ENCODE data around the gene ANKRD28. TPM values are rescaled to one million over a fixed set of nuclear protein-coding genes. Genes with fewer than 3 reads are reported as not detected.
A peak's percentile ranks its signal among the peaks of the same experiment; 100 is the strongest.

The ANKRD28 gene
- polyA plus RNA-seq, 1 experiment = 50.9 TPM

- TF ChIP-seq CTCF (IDR thresholded peaks at IDR 0.05; ENCODE audit: insufficient read depth, low read depth, low read length) = no peak
- Histone ChIP-seq H3K27me3 (ENCODE audit: control insufficient read depth, insufficient read depth, low read length) (no peaks in the 10 kb centered on the region), H3K4me3 (ENCODE audit: low read depth, low read length) (no peak overlapping the region), H3K36me3 (ENCODE audit: control insufficient read depth, insufficient read depth, low read length) (no peaks in the 10 kb centered on the region)
- CTCF ChIA-PET = interaction anchor here (1.0 to 7.9 kb wide), 6 partner anchors 11 to 630 kb away, joined by 3 to 57 read pairs (median 4); partner anchors contain the start of genes ANKRD28 and DPH3
- peak; percentile 34 for DNase-seq (ENCODE audit: low read depth)
- POLR2A ChIA-PET = interaction anchor here (0.6 to 1.2 kb wide), 3 partner anchors 11 to 163 kb away, joined by 3 to 7 read pairs (median 3); partner anchors contain the start of gene ANKRD28
These were observed 163.1 kb downstream of the ANKRD28 start for GRCh38 chr3:15634671-15635070.

DNA sequence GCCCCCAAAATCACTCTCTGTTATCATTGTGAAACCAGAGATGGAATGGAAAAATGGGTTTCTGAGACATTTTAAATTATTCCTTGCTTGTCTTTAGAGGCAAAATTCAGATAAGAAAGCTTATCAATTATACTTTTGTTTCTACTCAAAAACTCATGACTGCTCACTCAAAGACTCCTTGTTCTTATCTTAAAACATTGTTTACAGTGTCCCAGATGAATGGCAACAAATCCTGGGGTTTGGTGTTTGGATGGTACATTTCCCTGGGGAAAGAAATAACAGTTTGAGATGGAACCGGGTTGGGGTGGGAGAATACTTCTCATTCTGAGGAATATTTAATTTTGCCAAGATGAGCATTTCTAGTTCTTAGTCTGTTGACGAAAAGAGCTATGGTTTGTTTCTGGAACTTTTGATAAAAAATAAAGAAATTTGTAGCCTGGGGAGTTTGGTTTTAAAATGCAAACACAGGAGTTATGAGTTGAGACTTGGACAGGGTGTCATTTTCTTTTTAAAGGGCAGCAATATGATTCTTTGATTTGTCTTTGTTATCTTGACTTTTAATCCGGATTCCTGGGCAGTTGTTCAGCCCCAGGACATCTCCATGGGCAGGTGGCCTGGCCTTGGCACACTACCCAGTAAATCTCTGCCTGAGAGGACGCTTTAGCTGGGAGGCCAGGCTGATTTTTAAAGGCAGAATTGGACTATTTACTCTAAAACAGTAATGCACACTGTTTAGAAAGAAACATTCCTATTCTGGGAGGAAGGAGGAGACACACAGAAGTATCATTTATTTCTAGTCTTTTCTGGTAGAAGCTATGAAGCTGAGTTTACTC lies 163.8 kb downstream of the ANKRD28 start:
- CTCF ChIA-PET = interaction anchor here (0.8 to 7.9 kb wide), 7 partner anchors 12 to 179 kb away, joined by 3 to 57 read pairs (median 4); partner anchors contain the start of gene ANKRD28
- H3K36me3 ChIP-seq (ENCODE audit: control insufficient read depth, insufficient read depth, low read length) = no peaks in the 10 kb centered on the region
- POLR2A ChIA-PET = no interaction called here
- H3K4me3 ChIP-seq (ENCODE audit: low read depth, low read length) = no peak overlapping the region
- H3K27me3 ChIP-seq (ENCODE audit: control insufficient read depth, insufficient read depth, low read length) = no peaks in the 10 kb centered on the region
- TF ChIP-seq CTCF (IDR thresholded peaks at IDR 0.05; ENCODE audit: insufficient read depth, low read depth, low read length) = no peak
- no peak for DNase-seq (ENCODE audit: low read depth)

DNA sequence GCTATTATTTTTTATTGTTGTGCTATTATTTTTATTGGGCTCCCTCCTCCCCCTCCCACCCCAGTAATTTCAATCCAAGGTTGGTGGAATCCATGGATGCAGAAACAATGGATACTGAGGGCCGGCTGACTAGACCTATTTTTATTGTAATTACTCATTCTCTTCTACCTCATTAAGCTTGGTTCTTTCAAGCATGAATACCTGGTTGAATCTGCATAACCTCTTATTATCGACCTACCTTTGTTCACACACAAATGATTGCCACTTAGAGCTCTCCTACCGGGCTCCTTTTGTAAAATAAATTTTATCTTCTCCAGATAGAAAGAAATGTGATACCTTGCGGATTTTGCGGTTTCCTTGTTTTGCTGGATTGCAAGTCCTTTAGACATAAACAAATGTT lies 164.6 kb downstream of the ANKRD28 start:
- TF ChIP-seq CTCF (IDR thresholded peaks at IDR 0.05; ENCODE audit: insufficient read depth, low read depth, low read length) = no peak
- POLR2A ChIA-PET = no interaction called here
- no peaks in the 10 kb centered on the region for H3K27me3 ChIP-seq (ENCODE audit: control insufficient read depth, insufficient read depth, low read length)
- H3K4me3 ChIP-seq (ENCODE audit: low read depth, low read length) = no peak overlapping the region
- H3K36me3 ChIP-seq (ENCODE audit: control insufficient read depth, insufficient read depth, low read length) = no peaks in the 10 kb centered on the region
- CTCF ChIA-PET = interaction anchor here (0.8 to 7.9 kb wide), 3 partner anchors 161 to 179 kb away, joined by 3 to 57 read pairs (median 4); no protein-coding TSS in a partner anchor
- no peak for DNase-seq (ENCODE audit: low read depth)

DNA sequence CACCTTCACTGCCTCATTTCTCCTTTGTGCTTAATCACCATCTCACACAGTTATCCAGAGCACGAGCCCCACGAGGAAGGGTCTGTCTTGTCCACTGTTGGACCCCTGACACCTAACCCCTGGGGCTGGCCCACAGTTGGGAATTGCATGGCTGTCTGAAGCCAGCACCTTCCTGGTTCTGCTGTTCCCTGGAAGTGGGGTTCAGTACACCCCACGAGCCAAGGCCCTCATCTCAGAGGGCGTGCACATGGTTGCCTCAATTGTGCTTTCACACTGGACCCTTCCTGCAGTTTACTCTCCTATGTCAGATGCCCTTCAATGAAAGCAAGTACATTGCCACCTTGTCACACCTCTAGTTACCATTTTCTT lies 165.6 kb downstream of the ANKRD28 start:
- H3K36me3 ChIP-seq (ENCODE audit: control insufficient read depth, insufficient read depth, low read length) = no peaks in the 10 kb centered on the region
- no peak for TF ChIP-seq CTCF (IDR thresholded peaks at IDR 0.05; ENCODE audit: insufficient read depth, low read depth, low read length)
- no peaks in the 10 kb centered on the region for H3K27me3 ChIP-seq (ENCODE audit: control insufficient read depth, insufficient read depth, low read length)
- CTCF ChIA-PET = interaction anchor here (7.9 kb wide), 1 partner anchor 180 kb away, joined by 57 read pairs; no protein-coding TSS in a partner anchor
- POLR2A ChIA-PET = no interaction called here
- no peak overlapping the region for H3K4me3 ChIP-seq (ENCODE audit: low read depth, low read length)
- no peak for DNase-seq (ENCODE audit: low read depth)

GRCh38 chr3:15631426-15632211 lies 166.2 kb downstream of the ANKRD28 start:
- DNase-seq (ENCODE audit: low read depth) = no peak
- H3K27me3 ChIP-seq (ENCODE audit: control insufficient read depth, insufficient read depth, low read length) = no peaks in the 10 kb centered on the region
- POLR2A ChIA-PET = interaction anchor here (1.1 kb wide), 1 partner anchor 30 kb away, joined by 5 read pairs; the partner anchor contains the start of genes BTD and HACL1
- no peak overlapping the region for H3K4me3 ChIP-seq (ENCODE audit: low read depth, low read length)
- TF ChIP-seq CTCF (IDR thresholded peaks at IDR 0.05; ENCODE audit: insufficient read depth, low read depth, low read length) = no peak
- CTCF ChIA-PET = interaction anchor here (1.0 to 7.9 kb wide), 7 partner anchors 32 to 610 kb away, joined by 3 to 57 read pairs (median 4); no protein-coding TSS in a partner anchor
- H3K36me3 ChIP-seq (ENCODE audit: control insufficient read depth, insufficient read depth, low read length) = no peaks in the 10 kb centered on the region
